Naive thymus-derived CD8-positive, alpha-beta T cell (primary cell): ENCODE results near the gene MANF. TPM values are rescaled to one million over a fixed set of nuclear protein-coding genes. Genes with fewer than 3 reads are reported as not detected.
"Not testable (repeated sequence)": the region's sequence is repeated elsewhere in the genome, so short reads cannot be mapped to it uniquely, and the experiment has no call there.

Source experiments
- ATAC-seq, 2 donors: fragments of 150-1000 bp; cut with Tn5 transposase in 1 of 2; sonication (Bioruptor Pico), chemical (Tn5 transposase) in 1 of 2; 1 replicate in 1 of 2; 2 replicates in 1 of 2; pipeline ENCODE4 v1.10.0; 2021; ENCODE audit warnings: mild to moderate bottlenecking in 2 of 2, moderate library complexity in 2 of 2
- POLR2A ChIA-PET: fragments of 350-600 bp; sonication (Branson Sonifier 250); formaldehyde crosslinking; loops from one replicate; lab custom pipeline; 2021; ENCODE audit warnings: antibody characterized with exemption; lab: Charles Lee
- DNase-seq, 10 donors: peaks; one replicate each; pipeline versions ENCODE4 v3.0.0 to v3.0.0-alpha.2; 2020 to 2022
- H3K27ac Mint-ChIP-seq, 10 donors: one replicate each; pipeline ENCODE4 v1.8.0; 2020 to 2022; ENCODE audit warnings: mild to moderate bottlenecking in 10 of 10, mixed read lengths in 10 of 10, moderate library complexity in 4 of 10, inconsistent platforms in 1 of 10
- H3K27me3 Mint-ChIP-seq, 5 donors: one replicate each; pipeline ENCODE4 v1.8.0; 2021 to 2022; ENCODE audit warnings: mixed read lengths in 5 of 5
- H3K36me3 Mint-ChIP-seq, 3 donors: one replicate each; pipeline ENCODE4 v1.8.0; 2020 to 2022; ENCODE audit warnings: mixed read lengths in 3 of 3, mild to moderate bottlenecking in 2 of 3, inconsistent platforms in 1 of 3
- H3K4me1 Mint-ChIP-seq, 4 donors: one replicate each; pipeline ENCODE4 v1.8.0; 2021 to 2022; ENCODE audit warnings: mixed read lengths in 4 of 4
- H3K4me3 Mint-ChIP-seq, 10 donors: one replicate each; pipeline ENCODE4 v1.8.0; 2020 to 2022; ENCODE audit warnings: mild to moderate bottlenecking in 10 of 10, mixed read lengths in 10 of 10, moderate library complexity in 6 of 10, inconsistent platforms in 1 of 10
- H3K9me3 Mint-ChIP-seq, 9 donors: one replicate each; pipeline ENCODE4 v1.8.0; 2020 to 2022; ENCODE audit warnings: mixed read lengths in 9 of 9, mild to moderate bottlenecking in 3 of 9, inconsistent platforms in 1 of 9, moderate library complexity in 1 of 9
- polyA plus RNA-seq, 3 donors: library from polyadenylated mRNA; unstranded; fragments of 300-500 nt; fragmentation: Illumina TruSeq; gene quantifications; one replicate each; pipeline ENCODE4 v1.2.3, GENCODE V29; 2021
- total RNA-seq, 8 experiments: library from RNA in 2 of 8; stranded (reverse) in 2 of 8; gene quantifications; one replicate each; pipeline ENCODE4 v1.2.3 and lab custom pipeline; 2021 to 2026

Gene MANF
- total and polyA plus RNA-seq, 5 experiments from 2014 or later: 41.6 to 56.2 (median 45.3) TPM

DNA sequence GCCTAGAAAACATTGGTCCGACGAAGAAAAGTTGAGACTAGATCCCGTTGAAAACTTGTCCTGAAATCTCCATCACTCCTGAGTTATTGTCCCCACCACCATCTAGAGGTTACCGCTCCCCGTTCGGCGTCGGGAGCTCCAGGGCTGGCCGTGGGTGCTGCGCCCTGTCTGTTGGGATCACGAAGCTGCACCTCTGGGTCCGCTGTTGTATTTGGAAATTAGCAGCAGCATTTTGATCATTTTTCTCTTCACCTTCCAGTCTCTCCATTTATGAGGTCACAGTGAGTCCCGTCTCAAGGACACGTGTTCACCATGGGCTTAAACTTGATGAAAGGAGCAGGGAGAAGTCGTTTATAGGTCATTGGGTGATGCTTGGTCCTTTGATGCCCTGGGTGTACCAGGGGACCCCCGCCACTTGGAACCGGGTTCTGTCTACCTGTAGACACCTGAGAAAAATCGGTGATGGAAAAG is 565 bp downstream of the MANF start:
- no peak for ATAC-seq
- POLR2A ChIA-PET: interaction anchor here (0.6 to 2.7 kb wide), 18 partner anchors 11 to 1093 kb away, joined by 3 to 35 read pairs (median 4); partner anchors contain the start of genes C3orf18, CISH, DCAF1 and HEMK1

DNA sequence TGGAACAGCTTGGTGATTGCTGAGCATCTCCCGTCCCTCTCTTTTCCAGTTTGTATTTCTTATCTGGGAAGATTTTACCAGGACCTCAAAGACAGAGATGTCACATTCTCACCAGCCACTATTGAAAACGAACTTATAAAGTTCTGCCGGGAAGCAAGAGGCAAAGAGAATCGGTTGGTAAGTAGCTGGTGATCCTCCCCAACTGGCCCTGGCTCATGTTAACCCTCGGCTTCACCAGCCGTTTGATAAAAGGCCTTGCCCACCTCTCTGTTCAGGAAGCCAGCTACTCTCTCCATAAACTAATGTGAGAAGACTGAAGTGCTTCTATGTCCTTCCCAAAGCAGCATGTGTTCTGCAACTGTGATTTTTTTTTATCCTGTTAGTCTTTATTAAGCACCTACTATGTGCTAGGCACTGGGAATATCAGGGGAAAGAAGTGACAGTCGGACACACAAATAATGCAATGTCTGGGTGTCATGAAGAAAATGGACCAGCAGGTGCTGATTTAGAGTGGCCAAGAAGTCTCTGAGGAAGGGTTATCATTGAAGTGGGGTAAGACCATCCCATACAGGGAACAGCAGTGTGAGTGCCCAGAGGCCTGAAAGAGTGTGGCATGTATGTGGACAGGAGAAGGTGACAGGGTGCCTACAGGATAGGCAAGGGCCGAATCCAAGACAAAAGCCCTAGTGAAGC is 1.2 kb downstream of the MANF start:
- Mint-ChIP-seq H3K27ac (peak overlapping the region; percentile 91 to 100 (median 98)), H3K4me3 (peak overlapping the region; percentile 89 to 100 (median 96)), H3K27me3 (no peaks in the 10 kb centered on the region), H3K36me3 (peaks cover 0 to 16% (median 0%) of the 10 kb centered on the region in 3 donors), H3K9me3 (no peaks in the 10 kb centered on the region), H3K4me1 (peaks cover 25 to 60% (median 58%) of the 10 kb centered on the region in 4 donors)
- no peak for ATAC-seq
- DNase-seq: peak in 1 of 10 donors; percentile 9
- POLR2A ChIA-PET: interaction anchor here (0.6 to 2.7 kb wide), 12 partner anchors 11 to 1021 kb away, joined by 3 to 35 read pairs (median 4); partner anchors contain the start of genes C3orf18, CISH, DCAF1 and HEMK1

More for the DNA sequence above, 565 bp downstream of the MANF start:
- H3K27ac Mint-ChIP-seq: peak overlapping the region; percentile 91 to 100 (median 98)
- H3K9me3 Mint-ChIP-seq: no peaks in the 10 kb centered on the region
- DNase-seq: peak in 2 of 10 donors; percentile 18 to 31
- peaks cover 0 to 16% (median 0%) of the 10 kb centered on the region in 3 donors for H3K36me3 Mint-ChIP-seq
- peaks cover 23 to 59% (median 55%) of the 10 kb centered on the region in 4 donors for H3K4me1 Mint-ChIP-seq
- no peaks in the 10 kb centered on the region for H3K27me3 Mint-ChIP-seq
- H3K4me3 Mint-ChIP-seq: peak overlapping the region; percentile 89 to 100 (median 96)

- peaks cover 25 to 62% (median 58%) of the 10 kb centered on the region in 4 donors for H3K4me1 Mint-ChIP-seq
- peak in 1 of 10 donors; percentile 10 for DNase-seq
- no peaks in the 10 kb centered on the region for H3K27me3 Mint-ChIP-seq
- H3K4me3 Mint-ChIP-seq: peak overlapping the region in 9 of 10 donors; percentile 89 to 100 (median 98)
- H3K9me3 Mint-ChIP-seq: no peaks in the 10 kb centered on the region
- POLR2A ChIA-PET: no interaction called here
- no peak for ATAC-seq
- H3K27ac Mint-ChIP-seq: peak overlapping the region in 9 of 10 donors; percentile 91 to 100 (median 99)
- peaks cover 0 to 16% (median 0%) of the 10 kb centered on the region in 3 donors for H3K36me3 Mint-ChIP-seq
Measured at GRCh38 chr3:51386852-51387229, 1.8 kb downstream of the MANF start.

- peak overlapping the region in 7 of 10 donors; percentile 1 to 99 (median 50) for H3K27ac Mint-ChIP-seq
- H3K4me3 Mint-ChIP-seq: peak overlapping the region in 5 of 10 donors; percentile 22 to 100 (median 98)
- not testable (repeated sequence) for ATAC-seq, H3K9me3 Mint-ChIP-seq, DNase-seq, H3K27me3 Mint-ChIP-seq
- H3K4me1 Mint-ChIP-seq: peaks cover 25 to 63% (median 58%) of the 10 kb centered on the region in 4 donors
- POLR2A ChIA-PET: interaction anchor here (0.6 kb wide), 1 partner anchor 113 kb away, joined by 8 read pairs; the partner anchor contains the start of gene DCAF1
- H3K36me3 Mint-ChIP-seq: peaks cover 0 to 16% (median 0%) of the 10 kb centered on the region in 3 donors
Measured at GRCh38 chr3:51387281-51387680, 2.2 kb downstream of the MANF start.

- H3K4me1 Mint-ChIP-seq: peaks cover 25 to 69% (median 62%) of the 10 kb centered on the region in 4 donors
- H3K27ac Mint-ChIP-seq: peak overlapping the region in 8 of 10 donors; percentile 46 to 82 (median 62)
- peak in 1 of 10 donors; percentile 11 for DNase-seq
- ATAC-seq: no peak
- H3K4me3 Mint-ChIP-seq: peak overlapping the region in 2 of 10 donors; percentile 11 to 14
- POLR2A ChIA-PET: interaction anchor here (0.7 to 1.3 kb wide), 3 partner anchors 283 to 819 kb away, joined by 3 to 5 read pairs (median 4); partner anchors contain the start of gene HEMK1
- peaks cover 0 to 20% (median 4%) of the 10 kb centered on the region in 3 donors for H3K36me3 Mint-ChIP-seq
- peaks cover 0 to 5% (median 0%) of the 10 kb centered on the region in 9 donors for H3K9me3 Mint-ChIP-seq
- no peaks in the 10 kb centered on the region for H3K27me3 Mint-ChIP-seq
Measured at GRCh38 chr3:51388286-51389029, 3.4 kb downstream of the MANF start.

DNA sequence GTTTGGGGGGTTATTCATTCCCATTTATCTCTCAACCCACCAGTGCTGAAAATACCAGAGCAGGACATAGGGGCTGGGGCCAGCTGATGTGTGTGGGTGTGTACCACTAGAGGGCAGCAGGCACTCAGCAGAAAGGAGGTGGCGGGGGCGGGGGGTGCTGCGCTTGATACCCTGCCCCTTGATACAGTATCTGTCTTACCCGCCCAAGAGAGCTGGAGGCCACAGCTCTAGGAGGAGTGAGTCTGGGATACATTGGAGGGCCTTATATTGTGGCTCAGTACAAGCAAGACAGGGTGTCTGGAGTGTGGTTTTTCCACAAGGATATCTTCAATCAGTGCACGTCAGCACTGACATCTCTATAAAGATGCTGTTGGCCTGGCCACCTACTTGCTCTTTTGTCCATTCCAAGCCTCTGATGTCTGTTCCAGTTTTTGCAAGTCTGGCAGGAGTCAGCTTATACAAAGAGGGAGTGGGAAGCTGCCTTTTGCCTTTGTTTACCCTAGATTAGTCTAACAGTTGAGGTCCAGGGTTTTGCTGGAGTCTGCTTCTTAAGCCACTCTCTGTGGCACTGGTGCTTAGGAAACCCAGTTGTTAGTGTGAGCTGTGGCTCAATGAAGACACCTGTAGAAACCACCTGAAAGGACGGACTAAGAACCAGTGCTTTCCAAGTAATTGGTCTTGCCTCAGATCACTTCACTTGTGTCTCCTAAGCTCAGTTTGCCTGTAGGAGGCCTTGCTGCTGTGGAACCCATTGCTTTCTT is 4.5 kb downstream of the MANF start:
- H3K27ac Mint-ChIP-seq: peak overlapping the region in 9 of 10 donors; percentile 43 to 93 (median 73)
- POLR2A ChIA-PET: interaction anchor here (0.6 to 1.4 kb wide), 6 partner anchors 280 to 1400 kb away, joined by 3 to 5 read pairs (median 3); partner anchors contain the start of gene HEMK1
- H3K27me3 Mint-ChIP-seq: no peaks in the 10 kb centered on the region
- H3K9me3 Mint-ChIP-seq: peaks cover 0 to 7% (median 0%) of the 10 kb centered on the region in 9 donors
- H3K4me3 Mint-ChIP-seq: peak overlapping the region in 8 of 10 donors; percentile 13 to 73 (median 32)
- H3K4me1 Mint-ChIP-seq: peaks cover 25 to 71% (median 64%) of the 10 kb centered on the region in 4 donors
- DNase-seq (peak in 9 of 10 donors; percentile 32 to 74 (median 48)), ATAC-seq (no peak)
- H3K36me3 Mint-ChIP-seq: peaks cover 0 to 32% (median 11%) of the 10 kb centered on the region in 3 donors

DNA sequence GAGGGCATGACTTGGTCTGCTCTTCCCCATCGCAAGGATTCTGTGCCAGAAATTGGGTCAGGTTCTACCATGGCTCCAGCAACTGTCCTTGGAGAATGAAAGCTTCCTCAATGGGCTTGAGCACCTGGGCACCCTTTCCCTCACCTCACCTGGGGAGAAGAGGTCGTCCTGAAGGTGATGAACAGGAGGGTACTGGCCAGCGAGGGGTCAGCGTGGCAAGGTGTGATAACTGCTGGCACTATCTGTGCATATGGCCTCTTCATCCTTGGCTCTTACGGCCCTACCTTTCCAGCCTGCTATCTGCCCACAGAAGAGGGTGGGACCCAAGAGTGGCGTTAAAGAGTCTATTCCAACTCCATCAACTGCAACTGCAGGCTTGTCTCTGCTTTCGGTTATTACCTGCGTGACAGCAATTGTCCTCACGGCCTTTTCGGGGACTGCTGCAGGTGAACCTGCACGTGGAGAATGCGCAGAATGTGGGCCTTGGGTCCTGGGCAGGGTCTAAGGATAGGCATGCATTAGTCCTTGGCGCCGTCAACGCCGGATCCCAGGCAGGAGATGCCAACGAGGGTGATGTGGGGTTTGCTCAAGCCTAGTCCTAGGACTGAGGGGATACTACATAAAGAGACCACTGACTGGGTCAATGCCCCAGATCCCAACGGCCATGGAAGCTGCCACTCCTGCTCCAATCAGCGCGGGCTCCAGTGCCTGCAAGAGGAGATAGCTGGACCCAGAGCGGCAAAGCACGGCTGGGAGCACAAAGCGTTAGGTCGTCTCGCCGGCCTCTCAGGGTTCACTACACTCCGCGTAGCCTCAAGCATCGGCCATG is 5.4 kb downstream of the MANF start:
- peak overlapping the region; percentile 53 to 93 (median 89) for H3K27ac Mint-ChIP-seq
- H3K9me3 Mint-ChIP-seq: peaks cover 0 to 10% (median 0%) of the 10 kb centered on the region in 9 donors

GRCh38 chr3:51391075-51391565 is 6.0 kb downstream of the MANF start, which contains the start of gene RBM15B:
RBM15B (plus strand) TSS chr3:51391285; CDS start chr3:51391400, 115 bp downstream.
- Mint-ChIP-seq H3K36me3 (peaks cover 0 to 45% (median 17%) of the 10 kb centered on the region in 3 donors), H3K4me3 (peak within 1 kb of the TSS; percentile 67 to 88 (median 78)), H3K27ac (peak within 1 kb of the TSS; percentile 63 to 96 (median 91)), H3K9me3 (peaks cover 0 to 10% (median 0%) of the 10 kb centered on the region in 9 donors), H3K27me3 (no peaks in the 10 kb centered on the region), H3K4me1 (peaks cover 23 to 77% (median 62%) of the 10 kb centered on the region in 4 donors)
- ATAC-seq (peak; percentile 88 to 92), DNase-seq (peak; percentile 93 to 98 (median 96))
- POLR2A ChIA-PET: interaction anchor here (2.1 kb wide), 1 partner anchor 108 kb away, joined by 8 read pairs; the partner anchor contains the start of gene DCAF1

More for the DNA sequence above, 5.4 kb downstream of the MANF start:
- Mint-ChIP-seq H3K4me1 (peaks cover 29 to 78% (median 66%) of the 10 kb centered on the region in 4 donors), H3K27me3 (no peaks in the 10 kb centered on the region), H3K4me3 (peak overlapping the region; percentile 61 to 84 (median 74)), H3K36me3 (peaks cover 0 to 40% (median 17%) of the 10 kb centered on the region in 3 donors)
- peak in 1 of 10 donors; percentile 6 for DNase-seq
- ATAC-seq: peak in 1 of 2 donors; percentile 5
- POLR2A ChIA-PET: interaction anchor here (0.8 to 1.4 kb wide), 3 partner anchors 9 to 821 kb away, joined by 3 to 5 read pairs (median 3); partner anchors contain the start of gene HEMK1

- peaks cover 20 to 77% (median 62%) of the 10 kb centered on the region in 4 donors for H3K4me1 Mint-ChIP-seq
- H3K9me3 Mint-ChIP-seq: peaks cover 0 to 10% (median 0%) of the 10 kb centered on the region in 9 donors
- peak overlapping the region; percentile 67 to 88 (median 78) for H3K4me3 Mint-ChIP-seq
- POLR2A ChIA-PET: interaction anchor here (0.6 to 2.1 kb wide), 2 partner anchors 108 to 550 kb away, joined by 3 to 8 read pairs; partner anchors contain the start of genes DCAF1 and RRP9
- H3K27ac Mint-ChIP-seq: peak overlapping the region; percentile 63 to 96 (median 90)
- ATAC-seq: peak; percentile 21 to 25
- peaks cover 0 to 48% (median 19%) of the 10 kb centered on the region in 3 donors for H3K36me3 Mint-ChIP-seq
- DNase-seq: peak in 9 of 10 donors; percentile 34 to 77 (median 46)
- no peaks in the 10 kb centered on the region for H3K27me3 Mint-ChIP-seq
Measured at GRCh38 chr3:51391566-51392354, 6.7 kb downstream of the MANF start.
